Osteoblast (primary cell): Measurements from ENCODE around the gene FBXO31. TPM values are rescaled to one million over a fixed set of nuclear protein-coding genes. Genes with fewer than 3 reads are reported as not detected.

ENCODE experiments used
- DNase-seq: peaks from one replicate; pipeline ENCODE4 v3.0.0; 2011; ENCODE audit warnings: low spot score, mixed read lengths; ENCODE audit not compliant: insufficient read length; ENCODE audit errors: missing footprints
- H2AFZ ChIP-seq: 2 replicates; pipeline ENCODE4 v1.6.0; 2011; ENCODE audit warnings: mild to moderate bottlenecking, low read length
- H3K27ac ChIP-seq: 2 replicates; pipeline ENCODE4 v1.5.1; 2011; ENCODE audit warnings: mild to moderate bottlenecking, low read depth, low read length, moderate library complexity
- H3K27me3 ChIP-seq: 2 replicates; pipeline ENCODE4 v1.6.0; 2012; ENCODE audit warnings: mild to moderate bottlenecking, control low read depth, inconsistent platforms, low read length, moderate library complexity; ENCODE audit not compliant: insufficient read depth
- H3K36me3 ChIP-seq: 2 replicates; pipeline ENCODE4 v1.5.1; 2011; ENCODE audit warnings: mild to moderate bottlenecking, low read length, control low read depth, moderate library complexity; ENCODE audit not compliant: insufficient read depth
- H3K4me1 ChIP-seq: 2 replicates; pipeline ENCODE4 v1.5.1; 2011; ENCODE audit warnings: mild to moderate bottlenecking, low read length, control low read depth, moderate library complexity; ENCODE audit not compliant: insufficient read depth
- H3K4me2 ChIP-seq: 2 replicates; pipeline ENCODE4 v1.6.0; 2011; ENCODE audit warnings: mild to moderate bottlenecking, low read length; ENCODE audit not compliant: insufficient read depth
- H3K4me3 ChIP-seq: fragments of 200-600 bp; sonication (generic); 3 replicates; pipeline ENCODE4 v1.5.1; 2012; ENCODE audit warnings: mild to moderate bottlenecking, low read length, inconsistent platforms; ENCODE audit not compliant: insufficient read depth
- H3K79me2 ChIP-seq: 2 replicates; pipeline ENCODE4 v1.6.0; 2012; ENCODE audit warnings: mild to moderate bottlenecking, low read length, control low read depth, inconsistent platforms; ENCODE audit not compliant: insufficient read depth
- H3K9me3 ChIP-seq: 2 replicates; pipeline ENCODE4 v1.5.1; 2011; ENCODE audit warnings: low read depth, low read length, control low read depth
- H4K20me1 ChIP-seq: 2 replicates; pipeline ENCODE4 v1.6.0; 2012; ENCODE audit warnings: mild to moderate bottlenecking, low read length, control low read depth; ENCODE audit not compliant: insufficient read depth
- CTCF ChIP-seq: IDR thresholded peaks from 2 replicates; pipeline ENCODE4 v1.5.1; 2011; ENCODE audit warnings: mild to moderate bottlenecking, low read depth, low read length, moderate library complexity; ENCODE audit errors: extremely low read depth
- total RNA-seq: library from RNA; depleted of rRNA; stranded (reverse); fragments of >200 nt; gene quantifications from 2 replicates; pipeline ENCODE4 v1.2.3, GENCODE V29; 2012

Gene FBXO31
- total RNA-seq, 1 donor = 33.3 TPM

DNA sequence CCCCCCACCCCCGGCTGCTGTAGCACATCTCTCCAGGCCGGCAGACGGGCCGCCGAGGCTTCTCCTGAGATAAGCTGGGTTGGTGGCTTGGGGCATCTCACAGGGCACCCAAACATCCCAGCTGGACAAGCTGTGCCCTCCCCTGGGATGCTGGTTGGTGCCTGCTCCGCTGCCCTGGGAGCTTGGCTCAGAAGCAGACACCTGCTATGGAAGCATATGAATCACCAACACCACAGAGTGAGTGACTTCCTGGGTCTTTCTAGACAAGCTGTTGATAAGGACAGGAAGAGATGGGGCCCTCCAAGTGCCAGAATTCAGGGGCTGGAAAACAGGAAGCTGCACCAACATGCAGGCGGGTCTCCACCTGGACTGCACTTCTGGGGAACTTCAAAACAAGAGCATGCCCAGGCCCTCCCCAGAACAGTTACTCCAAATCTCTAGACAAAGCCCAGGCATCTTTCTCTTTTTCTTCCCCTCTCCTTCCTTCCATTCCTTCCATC lies 80.1 kb downstream of the FBXO31 start:
- Histone ChIP-seq H4K20me1 (no peaks in the 10 kb centered on the region), H3K4me3 (no peak overlapping the region), H3K4me2 (no peak overlapping the region), H3K4me1 (no peaks in the 10 kb centered on the region), H3K79me2 (no peaks in the 10 kb centered on the region), H3K27me3 (no peaks in the 10 kb centered on the region), H3K27ac (no peak overlapping the region), H3K36me3 (peaks cover 7% of the 10 kb centered on the region), H3K9me3 (peaks cover 1% of the 10 kb centered on the region), H2AFZ (no peak overlapping the region)
- TF ChIP-seq CTCF = no peak
- DNase-seq = peak; percentile 38

GRCh38 chr16:87298857-87299465 lies 84.6 kb downstream of the FBXO31 start:
- H3K4me1 ChIP-seq = no peaks in the 10 kb centered on the region
- no peak overlapping the region for H2AFZ ChIP-seq
- H3K36me3 ChIP-seq = peaks cover 7% of the 10 kb centered on the region
- no peak for TF ChIP-seq CTCF
- no peak overlapping the region for H3K4me2 ChIP-seq
- H3K79me2 ChIP-seq = no peaks in the 10 kb centered on the region
- no peak overlapping the region for H3K4me3 ChIP-seq
- H3K27me3 ChIP-seq = no peaks in the 10 kb centered on the region
- no peak overlapping the region for H3K27ac ChIP-seq
- no peaks in the 10 kb centered on the region for H3K9me3 ChIP-seq
- DNase-seq = peak; percentile 63
- H4K20me1 ChIP-seq = no peaks in the 10 kb centered on the region

- H3K4me2 ChIP-seq = no peak overlapping the region
- no peaks in the 10 kb centered on the region for H3K9me3 ChIP-seq
- no peak overlapping the region for H2AFZ ChIP-seq
- no peaks in the 10 kb centered on the region for H3K27me3 ChIP-seq
- H3K36me3 ChIP-seq = peaks cover 7% of the 10 kb centered on the region
- no peak overlapping the region for H3K27ac ChIP-seq
- peak; percentile 93 for DNase-seq
- no peaks in the 10 kb centered on the region for H3K79me2 ChIP-seq
- H3K4me1 ChIP-seq = no peaks in the 10 kb centered on the region
- TF ChIP-seq CTCF = peak; percentile 74
- H3K4me3 ChIP-seq = no peak overlapping the region
- no peaks in the 10 kb centered on the region for H4K20me1 ChIP-seq
These were observed 85.5 kb downstream of the FBXO31 start for GRCh38 chr16:87297918-87298631.

GRCh38 chr16:87297407-87297806 lies 86.2 kb downstream of the FBXO31 start:
- Histone ChIP-seq H3K4me2 (no peak overlapping the region), H3K79me2 (no peaks in the 10 kb centered on the region), H3K27me3 (no peaks in the 10 kb centered on the region), H2AFZ (no peak overlapping the region), H3K36me3 (peaks cover 3% of the 10 kb centered on the region), H3K4me3 (no peak overlapping the region), H3K4me1 (no peaks in the 10 kb centered on the region), H4K20me1 (no peaks in the 10 kb centered on the region), H3K9me3 (no peaks in the 10 kb centered on the region), H3K27ac (no peak overlapping the region)
- TF ChIP-seq CTCF = no peak
- DNase-seq = peak; percentile 61
